Activated naive CD4-positive, alpha-beta T cell treated with anti-CD3 and anti-CD28 coated beads, Interleukin-2, amount 50 U/mL, for 24 hours (primary cell): ENCODE measurements around the gene CES4A.

Experiments used
- H3K27ac Mint-ChIP-seq: one replicate; pipeline ENCODE4 v1.8.0; 2021; ENCODE audit warnings: mild to moderate bottlenecking, mixed read lengths
- H3K27me3 Mint-ChIP-seq: one replicate; pipeline ENCODE4 v1.8.0; 2021; ENCODE audit warnings: mixed read lengths
- H3K36me3 Mint-ChIP-seq: one replicate; pipeline ENCODE4 v1.8.0; 2021; ENCODE audit warnings: mixed read lengths
- H3K4me1 Mint-ChIP-seq: one replicate; pipeline ENCODE4 v1.8.0; 2021; ENCODE audit warnings: mixed read lengths
- H3K4me3 Mint-ChIP-seq: one replicate; pipeline ENCODE4 v1.8.0; 2021; ENCODE audit warnings: mild to moderate bottlenecking, mixed read lengths
- H3K9me3 Mint-ChIP-seq: one replicate; pipeline ENCODE4 v1.8.0; 2021; ENCODE audit warnings: mixed read lengths

CES4A gene

GRCh38 chr16:66996324-66996982, 8.1 kb downstream of the CES4A start:
- Mint-ChIP-seq H3K27ac (no peak overlapping the region), H3K4me1 (peaks cover 8% of the 10 kb centered on the region), H3K4me3 (no peak overlapping the region), H3K27me3 (no peaks in the 10 kb centered on the region), H3K9me3 (no peaks in the 10 kb centered on the region), H3K36me3 (no peaks in the 10 kb centered on the region)

GRCh38 chr16:66996983-66997358, 8.6 kb downstream of the CES4A start:
- H3K27me3 Mint-ChIP-seq: no peaks in the 10 kb centered on the region
- H3K36me3 Mint-ChIP-seq: no peaks in the 10 kb centered on the region
- no peak overlapping the region for H3K4me3 Mint-ChIP-seq
- H3K27ac Mint-ChIP-seq: no peak overlapping the region
- peaks cover 13% of the 10 kb centered on the region for H3K4me1 Mint-ChIP-seq
- H3K9me3 Mint-ChIP-seq: no peaks in the 10 kb centered on the region

- H3K27me3 Mint-ChIP-seq: no peaks in the 10 kb centered on the region
- peaks cover 18% of the 10 kb centered on the region for H3K4me1 Mint-ChIP-seq
- H3K9me3 Mint-ChIP-seq: no peaks in the 10 kb centered on the region
- H3K27ac Mint-ChIP-seq: peak overlapping the region; percentile 87
- no peaks in the 10 kb centered on the region for H3K36me3 Mint-ChIP-seq
- peak overlapping the region; percentile 89 for H3K4me3 Mint-ChIP-seq
These were observed 12.3 kb downstream of the CES4A start for GRCh38 chr16:67000384-67001351.

GRCh38 chr16:67001726-67002125, 13.3 kb downstream of the CES4A start:
- Mint-ChIP-seq H3K27me3 (no peaks in the 10 kb centered on the region), H3K27ac (no peak overlapping the region), H3K4me3 (peak overlapping the region; percentile 63), H3K9me3 (no peaks in the 10 kb centered on the region), H3K36me3 (no peaks in the 10 kb centered on the region), H3K4me1 (peaks cover 18% of the 10 kb centered on the region)

- no peak overlapping the region for H3K27ac Mint-ChIP-seq
- no peaks in the 10 kb centered on the region for H3K27me3 Mint-ChIP-seq
- no peaks in the 10 kb centered on the region for H3K9me3 Mint-ChIP-seq
- H3K36me3 Mint-ChIP-seq: no peaks in the 10 kb centered on the region
- H3K4me1 Mint-ChIP-seq: peaks cover 4% of the 10 kb centered on the region
- H3K4me3 Mint-ChIP-seq: no peak overlapping the region
These were observed 18.7 kb downstream of the CES4A start for GRCh38 chr16:67006930-67007658.

- no peaks in the 10 kb centered on the region for H3K27me3 Mint-ChIP-seq
- H3K4me3 Mint-ChIP-seq: no peak overlapping the region
- no peaks in the 10 kb centered on the region for H3K36me3 Mint-ChIP-seq
- no peaks in the 10 kb centered on the region for H3K9me3 Mint-ChIP-seq
- H3K4me1 Mint-ChIP-seq: no peaks in the 10 kb centered on the region
- no peak overlapping the region for H3K27ac Mint-ChIP-seq
These were observed 20.8 kb downstream of the CES4A start for GRCh38 chr16:67009158-67009557.

GRCh38 chr16:67011274-67011673, 22.9 kb downstream of the CES4A start:
- H3K27ac Mint-ChIP-seq: no peak overlapping the region
- H3K9me3 Mint-ChIP-seq: no peaks in the 10 kb centered on the region
- no peaks in the 10 kb centered on the region for H3K4me1 Mint-ChIP-seq
- H3K4me3 Mint-ChIP-seq: no peak overlapping the region
- no peaks in the 10 kb centered on the region for H3K27me3 Mint-ChIP-seq
- H3K36me3 Mint-ChIP-seq: no peaks in the 10 kb centered on the region

- Mint-ChIP-seq H3K27ac (no peak overlapping the region), H3K36me3 (no peaks in the 10 kb centered on the region), H3K4me3 (peak overlapping the region; percentile 59), H3K27me3 (no peaks in the 10 kb centered on the region), H3K9me3 (no peaks in the 10 kb centered on the region), H3K4me1 (no peaks in the 10 kb centered on the region)
These were observed 24.9 kb downstream of the CES4A start for GRCh38 chr16:67013233-67013822.

- Mint-ChIP-seq H3K27me3 (no peaks in the 10 kb centered on the region), H3K27ac (no peak overlapping the region), H3K4me3 (peak overlapping the region; percentile 76), H3K36me3 (no peaks in the 10 kb centered on the region), H3K9me3 (no peaks in the 10 kb centered on the region), H3K4me1 (no peaks in the 10 kb centered on the region)
These were observed 25.6 kb downstream of the CES4A start for GRCh38 chr16:67013823-67014633.

GRCh38 chr16:67014634-67015312, 26.4 kb downstream of the CES4A start:
- H3K27ac Mint-ChIP-seq: no peak overlapping the region
- H3K27me3 Mint-ChIP-seq: no peaks in the 10 kb centered on the region
- no peaks in the 10 kb centered on the region for H3K4me1 Mint-ChIP-seq
- no peaks in the 10 kb centered on the region for H3K36me3 Mint-ChIP-seq
- peak overlapping the region; percentile 76 for H3K4me3 Mint-ChIP-seq
- H3K9me3 Mint-ChIP-seq: no peaks in the 10 kb centered on the region

- Mint-ChIP-seq H3K4me1 (no peaks in the 10 kb centered on the region), H3K9me3 (no peaks in the 10 kb centered on the region), H3K27ac (no peak overlapping the region), H3K36me3 (no peaks in the 10 kb centered on the region), H3K27me3 (no peaks in the 10 kb centered on the region), H3K4me3 (no peak overlapping the region)
These were observed 26.9 kb downstream of the CES4A start for GRCh38 chr16:67015313-67015731.

- H3K27me3 Mint-ChIP-seq: no peaks in the 10 kb centered on the region
- H3K4me1 Mint-ChIP-seq: no peaks in the 10 kb centered on the region
- H3K36me3 Mint-ChIP-seq: no peaks in the 10 kb centered on the region
- H3K4me3 Mint-ChIP-seq: no peak overlapping the region
- H3K27ac Mint-ChIP-seq: no peak overlapping the region
- H3K9me3 Mint-ChIP-seq: no peaks in the 10 kb centered on the region
These were observed 27.8 kb downstream of the CES4A start for GRCh38 chr16:67016143-67016542.

GRCh38 chr16:67016681-67017420, 28.5 kb downstream of the CES4A start:
- no peak overlapping the region for H3K27ac Mint-ChIP-seq
- H3K4me1 Mint-ChIP-seq: no peaks in the 10 kb centered on the region
- no peaks in the 10 kb centered on the region for H3K36me3 Mint-ChIP-seq

GRCh38 chr16:67017421-67017750, 29.0 kb downstream of the CES4A start:
- H3K27ac Mint-ChIP-seq: no peak overlapping the region

More at GRCh38 chr16:67016681-67017420, 28.5 kb downstream of the CES4A start:
- H3K4me3 Mint-ChIP-seq: no peak overlapping the region
- no peaks in the 10 kb centered on the region for H3K27me3 Mint-ChIP-seq
- H3K9me3 Mint-ChIP-seq: no peaks in the 10 kb centered on the region

More at GRCh38 chr16:67017421-67017750, 29.0 kb downstream of the CES4A start:
- Mint-ChIP-seq H3K9me3 (no peaks in the 10 kb centered on the region), H3K27me3 (no peaks in the 10 kb centered on the region), H3K4me3 (no peak overlapping the region), H3K4me1 (no peaks in the 10 kb centered on the region), H3K36me3 (no peaks in the 10 kb centered on the region)
